RWPE2 (cell line): ENCODE results near the gene MAPK1IP1L.

Source experiments
- ATAC-seq: fragments of 200-7000 bp; cut with Tn5 transposase; 3 replicates; pipeline ENCODE4 v1.9.1; 2021; ENCODE audit warnings: low read depth
- DNase-seq: peaks from one replicate; pipeline ENCODE4 v3.0.0-alpha.2; 2020; ENCODE audit warnings: low spot score
- H3K27ac ChIP-seq: fragments of 450-650 bp; 2 replicates; pipeline ENCODE4 v1.5.1; 2017; ENCODE audit warnings: mild to moderate bottlenecking; ENCODE audit not compliant: poor library complexity, severe bottlenecking
- H3K27me3 ChIP-seq: fragments of 250-450 bp; sonication (Bioruptor Pico); 2 replicates; pipeline ENCODE4 v1.5.1; 2021; ENCODE audit warnings: mild to moderate bottlenecking, moderate library complexity; ENCODE audit not compliant: insufficient read depth, poor library complexity, severe bottlenecking
- H3K36me3 ChIP-seq: fragments of 250-450 bp; sonication (Bioruptor Pico); 2 replicates; pipeline ENCODE4 v1.5.1; 2020; ENCODE audit warnings: low read depth, mild to moderate bottlenecking, moderate library complexity
- H3K4me1 ChIP-seq: fragments of 250-450 bp; sonication (Bioruptor Pico); 2 replicates; pipeline ENCODE4 v1.5.1; 2021; ENCODE audit warnings: mild to moderate bottlenecking, moderate library complexity; ENCODE audit not compliant: insufficient read depth, poor library complexity, severe bottlenecking
- H3K4me3 ChIP-seq: fragments of 250-450 bp; sonication (Bioruptor Pico); 2 replicates; pipeline ENCODE4 v1.5.1; 2021; ENCODE audit warnings: mild to moderate bottlenecking, moderate library complexity; ENCODE audit not compliant: severe bottlenecking
- H3K9me3 ChIP-seq: fragments of 250-450 bp; sonication (Bioruptor Pico); 2 replicates; pipeline ENCODE4 v1.5.1; 2021; ENCODE audit warnings: mild to moderate bottlenecking, moderate library complexity; ENCODE audit not compliant: severe bottlenecking
- CTCF ChIP-seq: fragments of 450-650 bp; IDR thresholded peaks from one replicate; pipeline ENCODE4 v1.5.1; 2017; ENCODE audit warnings: mild to moderate bottlenecking, moderate library complexity; ENCODE audit not compliant: poor library complexity, severe bottlenecking

The MAPK1IP1L gene

GRCh38 chr14:55117803-55118441, 66.5 kb downstream of the MAPK1IP1L start:
- DNase-seq (no peak), ATAC-seq (peak; percentile 52)
- Histone ChIP-seq H3K9me3 (no peaks in the 10 kb centered on the region), H3K27me3 (no peaks in the 10 kb centered on the region), H3K36me3 (no peaks in the 10 kb centered on the region), H3K4me3 (no peak overlapping the region), H3K27ac (no peak overlapping the region), H3K4me1 (peaks cover 19% of the 10 kb centered on the region)
- TF ChIP-seq CTCF: no peak

- Histone ChIP-seq H3K36me3 (no peaks in the 10 kb centered on the region), H3K9me3 (no peaks in the 10 kb centered on the region), H3K27me3 (no peaks in the 10 kb centered on the region), H3K4me3 (no peak overlapping the region), H3K27ac (no peak overlapping the region), H3K4me1 (peaks cover 24% of the 10 kb centered on the region)
- no peak for DNase-seq
- ATAC-seq: no peak
- TF ChIP-seq CTCF: no peak
Measured at GRCh38 chr14:55118761-55119160, 67.3 kb downstream of the MAPK1IP1L start.
